Adrenal gland (tissue), 5 donors: Measurements from ENCODE around the gene PBX3.

Experiments used
- POLR2A ChIP-seq, 2 donors: fragments of 450-650 bp; IDR thresholded peaks; one replicate each; pipeline ENCODE4 v1.6.1; 2017; ENCODE audit warnings: antibody characterized with exemption in 2 of 2, mild to moderate bottlenecking in 2 of 2, moderate library complexity in 1 of 2
- TF ChIP-seq, protein P1 (sequence below), 6 experiments: fragments of 450-650 bp in 4 of 6; fragments of 200-600 bp in 2 of 6; sonication (generic) in 1 of 6; IDR thresholded peaks; 1 replicate in 5 of 6; 2 replicates in 1 of 6; pipeline versions ENCODE4 v1.5.1 to v1.8.0; 2016 to 2021; ENCODE audit warnings: antibody characterized with exemption in 6 of 6, mild to moderate bottlenecking in 2 of 6, moderate library complexity in 1 of 6
- donor health status: DM: no; HTN: no; CAD: no.

DNA sequence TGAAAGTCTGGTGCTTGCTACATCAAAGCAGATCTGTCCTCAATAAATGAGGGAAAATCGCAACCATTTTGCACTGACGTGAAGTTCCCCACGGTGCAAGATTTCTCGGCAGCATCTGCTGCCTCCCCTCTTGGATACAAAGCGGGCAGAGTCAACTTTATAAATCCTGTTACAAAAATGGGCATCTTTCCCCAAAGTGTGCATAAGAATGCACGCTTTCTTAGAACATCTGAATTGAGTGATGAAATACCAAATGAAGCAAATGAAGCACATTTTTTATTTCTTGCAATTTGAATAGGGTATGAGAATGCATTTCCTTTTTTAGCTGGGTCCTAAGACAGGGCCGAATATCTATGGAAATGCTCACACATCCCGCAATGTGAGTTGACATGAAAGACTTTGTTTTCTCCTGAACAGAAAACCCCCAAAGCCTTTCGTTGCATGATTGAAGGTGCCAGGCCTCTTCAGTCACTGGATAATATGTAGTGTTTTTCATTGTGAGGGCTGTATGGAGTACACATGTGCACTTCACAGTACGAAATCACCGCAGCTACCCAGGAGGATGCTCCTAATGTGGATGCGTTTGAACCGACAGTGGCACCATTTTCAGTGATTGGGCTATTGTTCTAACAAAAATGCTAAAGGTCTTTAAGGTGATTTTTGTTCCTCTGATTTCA is 20.6 kb upstream of the PBX3 start:
- TF ChIP-seq POLR2A (IDR thresholded peaks at IDR 0.05), result no peak
- TF ChIP-seq, protein P1, sequence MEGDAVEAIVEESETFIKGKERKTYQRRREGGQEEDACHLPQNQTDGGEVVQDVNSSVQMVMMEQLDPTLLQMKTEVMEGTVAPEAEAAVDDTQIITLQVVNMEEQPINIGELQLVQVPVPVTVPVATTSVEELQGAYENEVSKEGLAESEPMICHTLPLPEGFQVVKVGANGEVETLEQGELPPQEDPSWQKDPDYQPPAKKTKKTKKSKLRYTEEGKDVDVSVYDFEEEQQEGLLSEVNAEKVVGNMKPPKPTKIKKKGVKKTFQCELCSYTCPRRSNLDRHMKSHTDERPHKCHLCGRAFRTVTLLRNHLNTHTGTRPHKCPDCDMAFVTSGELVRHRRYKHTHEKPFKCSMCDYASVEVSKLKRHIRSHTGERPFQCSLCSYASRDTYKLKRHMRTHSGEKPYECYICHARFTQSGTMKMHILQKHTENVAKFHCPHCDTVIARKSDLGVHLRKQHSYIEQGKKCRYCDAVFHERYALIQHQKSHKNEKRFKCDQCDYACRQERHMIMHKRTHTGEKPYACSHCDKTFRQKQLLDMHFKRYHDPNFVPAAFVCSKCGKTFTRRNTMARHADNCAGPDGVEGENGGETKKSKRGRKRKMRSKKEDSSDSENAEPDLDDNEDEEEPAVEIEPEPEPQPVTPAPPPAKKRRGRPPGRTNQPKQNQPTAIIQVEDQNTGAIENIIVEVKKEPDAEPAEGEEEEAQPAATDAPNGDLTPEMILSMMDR (IDR thresholded peaks at IDR 0.05), result no peak
